ENCODE measurements around the gene EVI5L.

Gene EVI5L

GRCh38 chr19:7844405-7844804 lies 14.4 kb downstream of the EVI5L start:
- in situ Hi-C loops (cut with HindIII; ENCODE audit: low sequenced_read_pairs) = no loop called here

DNA sequence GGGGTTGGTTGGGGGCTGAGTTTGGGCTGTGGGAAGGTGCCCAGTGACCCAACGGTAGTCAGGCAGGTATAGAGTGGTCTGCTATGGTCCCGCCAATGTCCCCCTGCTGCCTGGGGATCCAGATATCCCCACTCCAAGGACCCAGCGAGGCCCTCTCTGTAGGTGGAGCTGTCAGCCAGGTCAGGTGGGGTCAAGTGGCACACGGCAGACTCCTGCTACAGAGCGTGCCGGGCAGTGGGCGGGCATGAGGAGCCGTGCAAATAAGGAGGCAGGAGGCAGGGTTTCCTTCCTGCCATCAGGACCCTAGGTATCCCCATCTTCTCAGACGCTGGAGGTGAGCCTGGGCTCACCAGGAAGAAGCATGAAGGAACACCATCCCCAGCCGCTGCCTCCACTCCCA lies 14.9 kb downstream of the EVI5L start:
- in situ Hi-C loops (cut with HindIII; ENCODE audit: low sequenced_read_pairs) = no loop called here

- in situ Hi-C loops (cut with HindIII; ENCODE audit: low sequenced_read_pairs) = no loop called here
Observed at GRCh38 chr19:7845390-7846154, 15.6 kb downstream of the EVI5L start.

DNA sequence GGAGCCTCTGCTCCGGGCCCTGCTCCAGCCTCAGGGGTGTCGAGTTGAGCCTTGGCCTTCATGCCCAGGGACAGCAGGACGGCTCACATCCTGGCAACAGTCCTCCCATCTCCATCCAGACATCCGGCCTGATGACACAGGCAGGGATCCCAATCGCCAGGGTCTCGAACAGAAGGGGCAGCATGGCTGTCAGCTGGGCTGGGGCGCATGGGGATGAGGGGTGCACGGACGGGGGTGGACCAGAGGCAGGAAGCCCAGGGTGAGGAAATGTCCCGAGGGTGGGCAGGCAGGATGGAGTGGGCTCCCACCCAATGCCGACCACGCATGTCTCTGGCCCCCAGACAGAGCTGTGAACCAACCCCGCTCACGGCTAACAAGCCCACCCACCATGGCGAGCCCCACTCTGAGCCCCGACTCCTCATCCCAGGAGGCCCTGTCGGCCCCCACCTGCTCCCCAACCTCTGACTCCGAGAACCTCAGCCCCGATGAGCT lies 16.2 kb downstream of the EVI5L start:
- in situ Hi-C loops (cut with HindIII; ENCODE audit: low sequenced_read_pairs) = no loop called here

- in situ Hi-C loops (cut with HindIII; ENCODE audit: low sequenced_read_pairs) = no loop called here
Observed at GRCh38 chr19:7847664-7848063, 17.6 kb downstream of the EVI5L start.

DNA sequence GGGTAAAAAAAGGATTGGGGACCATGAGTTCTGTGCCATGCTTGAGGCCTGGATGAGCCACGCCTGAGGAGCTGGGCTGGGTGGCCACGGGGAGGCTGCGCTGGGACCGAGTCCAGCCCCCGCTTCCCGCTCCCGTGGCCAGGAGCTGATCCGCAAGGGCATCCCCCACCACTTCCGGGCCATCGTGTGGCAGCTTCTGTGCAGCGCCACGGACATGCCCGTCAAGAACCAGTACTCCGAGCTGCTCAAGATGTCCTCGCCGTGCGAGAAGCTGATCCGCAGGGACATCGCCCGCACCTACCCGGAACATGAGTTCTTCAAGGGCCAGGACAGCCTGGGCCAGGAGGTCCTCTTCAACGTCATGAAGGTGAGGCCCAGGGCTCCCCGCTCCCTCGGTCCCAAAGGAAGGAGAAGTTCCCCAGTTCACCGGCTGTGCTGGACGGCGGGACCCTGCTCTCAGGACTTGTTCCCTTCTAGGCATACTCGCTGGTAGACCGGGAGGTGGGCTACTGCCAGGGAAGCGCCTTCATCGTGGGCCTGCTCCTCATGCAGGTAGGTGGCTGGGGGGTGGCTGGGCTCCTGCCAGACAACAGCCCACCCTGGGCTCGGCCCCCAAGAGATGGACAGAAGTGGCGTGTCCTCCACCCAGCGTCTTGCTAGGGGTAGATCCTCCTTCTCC lies 18.9 kb downstream of the EVI5L start:
- in situ Hi-C loops (cut with HindIII; ENCODE audit: low sequenced_read_pairs) = no loop called here

GRCh38 chr19:7849631-7849999 lies 19.6 kb downstream of the EVI5L start:
- in situ Hi-C loops (cut with HindIII; ENCODE audit: low sequenced_read_pairs) = no loop called here

GRCh38 chr19:7850000-7850813 lies 20.2 kb downstream of the EVI5L start:
- in situ Hi-C loops (cut with HindIII; ENCODE audit: low sequenced_read_pairs) = loop anchor here (5.0 kb wide), 2 partner anchors 72 to 177 kb away; partner anchors contain the start of gene SNAPC2

GRCh38 chr19:7850945-7851622 lies 21.1 kb downstream of the EVI5L start:
- in situ Hi-C loops (cut with HindIII; ENCODE audit: low sequenced_read_pairs) = loop anchor here (5.0 kb wide), 2 partner anchors 71 to 176 kb away; partner anchors contain the start of gene SNAPC2

- in situ Hi-C loops (cut with HindIII; ENCODE audit: low sequenced_read_pairs) = loop anchor here (5.0 kb wide), 2 partner anchors 70 to 175 kb away; partner anchors contain the start of gene SNAPC2
Observed at GRCh38 chr19:7851623-7852500, 21.8 kb downstream of the EVI5L start.

- in situ Hi-C loops (cut with HindIII; ENCODE audit: low sequenced_read_pairs) = loop anchor here (5.0 kb wide), 2 partner anchors 69 to 174 kb away; partner anchors contain the start of gene SNAPC2
Observed at GRCh38 chr19:7852851-7853769, 23.1 kb downstream of the EVI5L start.

DNA sequence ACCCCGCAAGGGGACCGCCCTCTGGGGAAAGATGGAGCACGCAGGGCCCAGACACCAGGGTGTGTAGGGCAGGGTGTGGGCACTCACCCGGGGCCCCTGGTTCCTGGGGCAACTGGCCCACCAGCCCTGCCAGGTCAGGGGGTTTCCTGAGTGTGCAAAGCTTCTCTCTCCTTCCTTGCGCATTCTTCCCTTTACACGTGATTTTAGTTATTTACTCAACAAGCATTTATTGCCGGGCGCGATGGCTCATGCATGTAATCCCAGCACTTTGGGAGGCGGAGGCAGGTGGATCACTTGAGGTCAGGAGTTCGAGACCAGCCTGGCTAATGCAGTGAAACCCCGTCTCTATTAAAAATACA lies 23.7 kb downstream of the EVI5L start:
- in situ Hi-C loops (cut with HindIII; ENCODE audit: low sequenced_read_pairs) = loop anchor here (5.0 kb wide), 2 partner anchors 69 to 174 kb away; partner anchors contain the start of gene SNAPC2

- in situ Hi-C loops (cut with HindIII; ENCODE audit: low sequenced_read_pairs) = no loop called here
Observed at GRCh38 chr19:7855426-7856108, 25.5 kb downstream of the EVI5L start.

- in situ Hi-C loops (cut with HindIII; ENCODE audit: low sequenced_read_pairs) = no loop called here
Observed at GRCh38 chr19:7856109-7856591, 26.1 kb downstream of the EVI5L start.

DNA sequence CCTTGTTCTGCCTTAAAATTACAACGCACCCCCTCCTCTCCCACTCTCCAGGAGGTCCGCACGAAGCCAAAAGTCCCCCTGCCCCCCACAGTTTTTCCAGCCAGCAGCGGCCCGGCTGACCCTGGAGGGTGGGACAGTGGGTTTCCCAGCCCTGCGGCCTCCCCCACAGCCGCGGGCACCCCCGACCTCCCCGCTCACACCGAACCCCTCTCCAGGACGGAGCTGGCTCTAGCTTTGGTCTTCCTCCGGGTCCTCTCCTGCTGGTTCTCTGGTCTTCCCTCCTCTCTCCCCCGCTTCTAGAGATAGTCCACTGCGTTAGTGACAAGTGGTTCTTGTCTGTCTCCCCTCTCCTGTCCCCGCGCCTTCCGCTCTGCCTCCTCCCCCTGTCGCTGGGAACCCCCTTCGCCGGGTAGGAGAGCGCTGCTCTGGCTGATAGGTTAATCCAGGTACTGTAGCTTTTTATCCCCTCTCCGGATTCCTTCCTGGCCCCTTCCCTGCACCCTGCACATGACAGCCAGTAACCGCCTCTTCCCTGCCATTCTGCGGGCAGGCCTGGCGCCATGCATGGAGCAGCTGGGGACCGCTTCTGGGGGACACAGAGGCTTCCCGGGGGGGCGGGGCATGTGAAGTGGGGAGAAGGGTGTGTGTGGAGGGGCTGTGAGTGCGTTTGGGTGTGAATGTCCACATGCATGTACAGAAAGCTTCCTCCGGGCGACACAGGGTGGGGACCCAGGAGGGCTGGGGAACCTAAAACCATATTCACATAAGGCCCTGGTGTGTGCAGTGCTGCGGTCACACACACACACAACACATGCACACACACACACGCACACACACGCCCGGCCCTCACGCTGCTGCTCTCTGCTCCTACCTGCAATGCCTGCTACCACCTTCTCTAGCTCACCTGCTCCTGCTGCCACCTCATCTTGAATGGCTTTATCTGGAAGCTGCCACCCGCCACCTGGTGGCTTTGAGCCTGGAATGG lies 27.0 kb downstream of the EVI5L start:
- in situ Hi-C loops (cut with HindIII; ENCODE audit: low sequenced_read_pairs) = no loop called here

- in situ Hi-C loops (cut with HindIII; ENCODE audit: low sequenced_read_pairs) = no loop called here
Observed at GRCh38 chr19:7857727-7858108, 27.7 kb downstream of the EVI5L start.

Measured in endothelial cell of hepatic sinusoid (primary cell).